Panc1 (cell line): ENCODE measurements around the gene NAGLU. TPM values are rescaled to one million over a fixed set of nuclear protein-coding genes. Genes with fewer than 3 reads are reported as not detected.
"Not testable (repeated sequence)": the region's sequence is repeated elsewhere in the genome, so short reads cannot be mapped to it uniquely, and the experiment has no call there.

Experiments
- ATAC-seq: fragments of 200-7000 bp; cut with Tn5 transposase; 2 replicates; pipeline ENCODE4 v1.9.1; 2020; ENCODE audit warnings: mild to moderate bottlenecking, moderate library complexity
- BruUV-seq: library from RNA; stranded (reverse); fragments of 400-500 nt; replicated peaks from 2 replicates; lab custom pipeline; 2021; lab: Mats Ljungman, UMichigan
- CTCF ChIA-PET: fragments of 300-600 bp; sonication (Branson Sonifier 250); formaldehyde crosslinking; loops from one replicate; lab custom pipeline; 2022; ENCODE audit warnings: antibody characterized with exemption; lab: Charles Lee
- POLR2A ChIA-PET: fragments of 300-600 bp; sonication (Branson Sonifier 250); formaldehyde crosslinking; loops from one replicate; lab custom pipeline; 2022; ENCODE audit warnings: antibody characterized with exemption; lab: Charles Lee
- DNase-seq: peaks from one replicate; pipeline ENCODE4 v3.0.0-alpha.2; 2010; ENCODE audit warnings: low read depth, low spot score
- H3K27ac ChIP-seq: 2 replicates; pipeline ENCODE4 v1.5.1; 2011; ENCODE audit warnings: mild to moderate bottlenecking, low read length, inconsistent platforms
- H3K27me3 ChIP-seq: fragments of 200-500 bp; sonication (Bioruptor generic); 2 replicates; pipeline ENCODE4 v1.6.0; 2014; ENCODE audit warnings: low read length, inconsistent platforms; ENCODE audit not compliant: control insufficient read depth, insufficient read depth
- H3K36me3 ChIP-seq: fragments of 200-500 bp; sonication (Bioruptor generic); 2 replicates; pipeline ENCODE4 v1.5.1; 2014; ENCODE audit warnings: inconsistent platforms, mild to moderate bottlenecking, low read length, moderate library complexity; ENCODE audit not compliant: control insufficient read depth, insufficient read depth
- H3K4me1 ChIP-seq: 2 replicates; pipeline ENCODE4 v1.5.1; 2011; ENCODE audit warnings: inconsistent platforms, mild to moderate bottlenecking, low read length, moderate library complexity; ENCODE audit not compliant: control insufficient read depth, insufficient read depth
- H3K4me3 ChIP-seq, 2 experiments: 2 replicates each; pipeline ENCODE4 v1.5.1; 2011 to 2012; ENCODE audit warnings: low read depth in 2 of 2, low read length in 2 of 2, mild to moderate bottlenecking in 2 of 2, inconsistent platforms in 1 of 2, moderate library complexity in 1 of 2
- H3K9me3 ChIP-seq: fragments of 200-500 bp; sonication (Bioruptor generic); 2 replicates; pipeline ENCODE4 v1.5.1; 2014; ENCODE audit warnings: low read depth, mild to moderate bottlenecking, inconsistent platforms, low read length, moderate library complexity; ENCODE audit not compliant: control insufficient read depth, insufficient read depth
- CTCF ChIP-seq: fragments of 450-650 bp; IDR thresholded peaks from 2 replicates; pipeline ENCODE4 v1.5.1; 2017; ENCODE audit warnings: mild to moderate bottlenecking
- POLR2AphosphoS5 ChIP-seq: IDR thresholded peaks from 2 replicates; pipeline ENCODE4 v1.6.1; 2012; ENCODE audit warnings: mild to moderate bottlenecking, low read depth, low read length, moderate library complexity
- REST ChIP-seq, 2 experiments: IDR thresholded peaks; 2 replicates each; pipeline ENCODE4 v1.6.1; 2011 to 2012; ENCODE audit warnings: low read depth in 2 of 2, control low read depth in 1 of 2, low read length in 1 of 2, mild to moderate bottlenecking in 1 of 2, moderate library complexity in 1 of 2; ENCODE audit not compliant: insufficient read depth in 1 of 2
- SIN3A ChIP-seq: IDR thresholded peaks from 2 replicates; pipeline ENCODE4 v1.6.1; 2012; ENCODE audit warnings: low read depth, mild to moderate bottlenecking, low read length, moderate library complexity, borderline replicate concordance; ENCODE audit not compliant: insufficient read depth
- TCF7L2 ChIP-seq: IDR thresholded peaks from 2 replicates; pipeline ENCODE4 v1.6.1; 2011; ENCODE audit warnings: mild to moderate bottlenecking, low read depth, low read length, inconsistent platforms
- in situ Hi-C: cut with HindIII; loops from 2 replicates; pipeline ENCODE4 v1.10.0; 2016; ENCODE audit warnings: low sequenced_read_pairs, low pct_unique_long_range_greater_than_20kb
- intact Hi-C: fragments of 100-400 bp; cut with micrococcal nuclease; formaldehyde crosslinking; loops from one replicate; pipeline ENCODE4 v1.10.0; 2022; ENCODE audit not compliant: unreplicated experiment
- total RNA-seq: library from RNA; stranded (reverse); gene quantifications from one replicate; pipeline ENCODE4 v1.2.1, GENCODE V29; 2021; ENCODE audit not compliant: unreplicated experiment

The NAGLU gene
- total RNA-seq, 1 experiment from 2014 or later = 33.5 TPM

GRCh38 chr17:42548070-42548837, 12.2 kb downstream of the NAGLU start:
- Histone ChIP-seq H3K4me3 (peak overlapping the region; percentile 36 to 52), H3K4me1 (peaks cover 10% of the 10 kb centered on the region; the same call in 1 of the 2 replicates), H3K36me3 (no peaks in the 10 kb centered on the region), H3K27me3 (no peaks in the 10 kb centered on the region), H3K9me3 (no peaks in the 10 kb centered on the region), H3K27ac (peak overlapping the region; percentile 26)
- peak; percentile 29; the same call in 1 of the 2 replicates for TF ChIP-seq POLR2AphosphoS5
- TF ChIP-seq TCF7L2 = no peak
- TF ChIP-seq REST (IDR thresholded peaks at IDR 0.05; ENCODE audit: insufficient read depth in 1 of 2, low read depth in 2 of 2, low read length in 1 of 2) = no peak
- peak; percentile 74 for TF ChIP-seq CTCF
- 0 out of 2 replicates have a peak, but pooled peaks have one; percentile 43 for TF ChIP-seq SIN3A
- ChIA-PET CTCF (interaction anchor here (1.0 to 1.1 kb wide), 2 partner anchors 17 to 215 kb away, joined by 3 read pairs; no protein-coding TSS in a partner anchor), POLR2A (interaction anchor here (0.5 kb wide), 1 partner anchor 219 kb away, joined by 5 read pairs; no protein-coding TSS in a partner anchor)
- ATAC-seq = peak; percentile 91
- BruUV-seq = no TSS peak
- in situ Hi-C loops = no loop called here
- DNase-seq = no peak
- intact Hi-C loops = no loop called here

- no peaks in the 10 kb centered on the region for H3K36me3 ChIP-seq
- peak overlapping the region; percentile 26 for H3K27ac ChIP-seq
- intact Hi-C loops = no loop called here
- no peaks in the 10 kb centered on the region for H3K27me3 ChIP-seq
- CTCF ChIA-PET = no interaction called here
- peaks cover 12% of the 10 kb centered on the region; the same call in 1 of the 2 replicates for H3K4me1 ChIP-seq
- no TSS peak for BruUV-seq
- no peaks in the 10 kb centered on the region for H3K9me3 ChIP-seq
- peak overlapping the region; percentile 36 to 52 for H3K4me3 ChIP-seq
- TF ChIP-seq CTCF = no peak
- in situ Hi-C loops = no loop called here
- ATAC-seq (no peak), DNase-seq (no peak)
- POLR2A ChIA-PET = interaction anchor here (0.6 kb wide), 1 partner anchor 26 kb away, joined by 5 read pairs; no protein-coding TSS in a partner anchor
These were observed 13.1 kb downstream of the NAGLU start for GRCh38 chr17:42548993-42549755.

- DNase-seq, intact Hi-C loops, ATAC-seq, H3K9me3 ChIP-seq, H3K36me3 ChIP-seq, CTCF ChIA-PET, POLR2A ChIA-PET, BruUV-seq, in situ Hi-C loops, H3K27me3 ChIP-seq: not testable (repeated sequence)
- Histone ChIP-seq H3K4me1 (peaks cover 19% of the 10 kb centered on the region; the same call in 1 of the 2 replicates), H3K4me3 (peak within 1 kb of the TSS; percentile 68 to 69), H3K27ac (peak within 1 kb of the TSS; percentile 63)
These were observed 16.7 kb downstream of the NAGLU start, which contains the start of gene HSD17B1 for GRCh38 chr17:42552736-42553135. HSD17B1 (plus strand) TSS chr17:42552923; CDS start chr17:42552934, 11 bp downstream.
